SK-N-SH (cell line): ENCODE results near the gene ECE1. TPM values are rescaled to one million over a fixed set of nuclear protein-coding genes. Genes with fewer than 3 reads are reported as not detected.

Source experiments
- CTCF ChIA-PET: fragments of 300-600, 350-600 bp; formaldehyde crosslinking; extraction: SDS; loops from one replicate; lab custom pipeline; 2021; lab: Yijun Ruan, JAX
- POLR2A ChIA-PET: fragments of 350-600 bp; sonication (Branson Sonifier 250); formaldehyde crosslinking; extraction: SDS; loops from one replicate; lab custom pipeline; 2020; ENCODE audit warnings: antibody characterized with exemption, inconsistent platforms; lab: Yijun Ruan, JAX
- DNase-seq: peaks from one replicate; pipeline ENCODE4 v3.0.0; 2012
- H2AFZ ChIP-seq: fragments of 200-600 bp; sonication (generic); 2 replicates; pipeline ENCODE4 v1.8.1; 2016; ENCODE audit warnings: antibody characterized with exemption, mild to moderate bottlenecking, low read depth
- H3F3A ChIP-seq: fragments of 200-600 bp; sonication (generic); replicated peaks from 2 replicates; pipeline ENCODE3; 2016; ENCODE audit warnings: antibody characterized with exemption, mild to moderate bottlenecking; ENCODE audit not compliant: insufficient read depth
- H3K27ac ChIP-seq, 2 experiments: fragments of 200-500 bp in 1 of 2; fragments of 200-600 bp in 1 of 2; sonication (Bioruptor generic) in 1 of 2; sonication (generic), shearing (Covaris generic) in 1 of 2; 2 replicates each; pipeline versions ENCODE4 v1.5.1 to v1.6.1; 2014 to 2016; ENCODE audit warnings: low read depth in 2 of 2, inconsistent platforms in 1 of 2, low read length in 1 of 2, mild to moderate bottlenecking in 1 of 2, mixed read lengths in 1 of 2
- H3K27me3 ChIP-seq: fragments of 200-600 bp; sonication (generic), shearing (Covaris generic); 2 replicates; pipeline ENCODE4 v1.6.1; 2016; ENCODE audit warnings: mixed run types; ENCODE audit not compliant: insufficient read depth
- H3K36me3 ChIP-seq, 2 experiments: fragments of 200-500 bp in 1 of 2; fragments of 200-600 bp in 1 of 2; sonication (Bioruptor generic) in 1 of 2; sonication (generic) in 1 of 2; replicated peaks in 1 of 2; 2 replicates each; pipeline versions ENCODE3 to v1.5.1; 2014 to 2016; ENCODE audit warnings: low read length in 1 of 2, mild to moderate bottlenecking in 1 of 2; ENCODE audit not compliant: insufficient read depth in 2 of 2, control insufficient read depth in 1 of 2
- H3K4me1 ChIP-seq, 2 experiments: fragments of 200-500 bp in 1 of 2; fragments of 200-600 bp in 1 of 2; sonication (Bioruptor generic) in 1 of 2; sonication (generic), shearing (Covaris generic) in 1 of 2; 2 replicates each; pipeline versions ENCODE4 v1.5.1 to v1.6.1; 2014 to 2016; ENCODE audit warnings: low read depth in 1 of 2, low read length in 1 of 2, mixed run types in 1 of 2; ENCODE audit not compliant: insufficient read depth in 2 of 2, control insufficient read depth in 1 of 2
- H3K4me2 ChIP-seq: fragments of 200-600 bp; sonication (generic), shearing (Covaris generic); 2 replicates; pipeline ENCODE4 v1.6.1; 2017; ENCODE audit warnings: mixed run types
- H3K4me3 ChIP-seq, 2 experiments: fragments of 200-500 bp in 1 of 2; fragments of 200-600 bp in 1 of 2; sonication (Bioruptor generic) in 1 of 2; sonication (generic), shearing (Covaris generic) in 1 of 2; 2 replicates each; pipeline versions ENCODE4 v1.5.1 to v1.8.1; 2014 to 2016; ENCODE audit warnings: low read depth in 2 of 2, inconsistent platforms in 1 of 2, low read length in 1 of 2, mild to moderate bottlenecking in 1 of 2, mixed read lengths in 1 of 2, moderate library complexity in 1 of 2
- H3K79me2 ChIP-seq: fragments of 200-600 bp; sonication (generic); 2 replicates; pipeline ENCODE4 v1.8.1; 2017; ENCODE audit warnings: mild to moderate bottlenecking; ENCODE audit not compliant: insufficient read depth
- H3K9ac ChIP-seq: fragments of 200-600 bp; sonication (generic); 2 replicates; pipeline ENCODE4 v1.6.1; 2017; ENCODE audit warnings: mixed run types
- H3K9me2 ChIP-seq: fragments of 200-600 bp; sonication (generic); 2 replicates; pipeline ENCODE4 v1.6.1; 2017; ENCODE audit warnings: mixed run types
- H3K9me3 ChIP-seq: fragments of 200-600 bp; sonication (generic); 2 replicates; pipeline ENCODE4 v1.6.1; 2017; ENCODE audit warnings: mixed run types, mild to moderate bottlenecking, moderate library complexity
- H4K20me1 ChIP-seq: fragments of 200-600 bp; sonication (generic); 2 replicates; pipeline ENCODE4 v1.6.1; 2017; ENCODE audit warnings: mild to moderate bottlenecking, mixed run types; ENCODE audit not compliant: insufficient read depth
- CTCF ChIP-seq: fragments of 200-600 bp; sonication (generic); IDR thresholded peaks from 2 replicates; pipeline ENCODE4 v1.6.1; 2017; ENCODE audit warnings: antibody characterized with exemption, mild to moderate bottlenecking, moderate library complexity
- EZH2phosphoT487 ChIP-seq: fragments of 200-600 bp; sonication (generic); IDR thresholded peaks from 2 replicates; pipeline ENCODE4 v1.6.1; 2017; ENCODE audit warnings: low read depth, mixed run types, mild to moderate bottlenecking, antibody characterized with exemption, moderate library complexity, borderline replicate concordance
- FOXJ3 ChIP-seq: sonication (generic); formaldehyde crosslinking; IDR thresholded peaks from 2 replicates; pipeline ENCODE4 v1.5.1; 2020; ENCODE audit warnings: mild to moderate bottlenecking, missing genetic modification reagents
- IRF3 ChIP-seq: fragments of 150-350 bp; IDR thresholded peaks from 2 replicates; pipeline ENCODE4 v1.6.1; 2016; ENCODE audit warnings: mild to moderate bottlenecking, low read depth, low read length
- MXI1 ChIP-seq: IDR thresholded peaks from 2 replicates; pipeline ENCODE4 v1.6.1; 2012; ENCODE audit warnings: mild to moderate bottlenecking, low read depth, low read length, improper control_type of control experiment
- NRF1 ChIP-seq: IDR thresholded peaks from 2 replicates; pipeline ENCODE4 v1.6.1; 2012; ENCODE audit warnings: low read depth, mild to moderate bottlenecking, low read length
- POLR2AphosphoS5 ChIP-seq: IDR thresholded peaks from 2 replicates; pipeline ENCODE4 v1.6.1; 2012; ENCODE audit warnings: low read depth, low read length
- RCOR1 ChIP-seq: fragments of 150-350 bp; IDR thresholded peaks from 2 replicates; pipeline ENCODE4 v1.6.1; 2017; ENCODE audit warnings: antibody characterized with exemption, low read length
- RFX5 ChIP-seq: IDR thresholded peaks from 2 replicates; pipeline ENCODE4 v1.6.1; 2012; ENCODE audit warnings: mild to moderate bottlenecking, improper control_type of control experiment, low read length
- SIN3A ChIP-seq: IDR thresholded peaks from 2 replicates; pipeline ENCODE4 v1.6.1; 2012; ENCODE audit warnings: low read depth, mild to moderate bottlenecking, low read length, moderate library complexity, borderline replicate concordance
- SMC3 ChIP-seq: IDR thresholded peaks from 2 replicates; pipeline ENCODE4 v1.6.1; 2012; ENCODE audit warnings: low read depth, low read length, improper control_type of control experiment
- TCF12 ChIP-seq: IDR thresholded peaks from 2 replicates; pipeline ENCODE4 v1.4.0; 2012
- USF1 ChIP-seq: IDR thresholded peaks from 2 replicates; pipeline ENCODE4 v1.4.0; 2012; ENCODE audit warnings: low read depth, borderline replicate concordance
- YY1 ChIP-seq: IDR thresholded peaks from 2 replicates; pipeline ENCODE4 v1.4.0; 2012; ENCODE audit warnings: low read depth, mild to moderate bottlenecking
- WGBS: methylation state at CpG from one replicate; pipeline ENCODE4 v1.1.6; 2017; ENCODE audit warnings: low lambda C conversion rate; 5-methylcytosine and 5-hydroxymethylcytosine counted together
- polyA plus RNA-seq, 3 experiments: library from polyadenylated mRNA; depleted of rRNA; stranded (reverse); fragments of >200 nt; gene quantifications; 2 replicates each; pipeline ENCODE4 v1.2.3, GENCODE V29; 2012
- TF ChIP-seq, protein P1 (sequence below): IDR thresholded peaks from 2 replicates; pipeline ENCODE4 v1.4.0; 2012; ENCODE audit warnings: low read depth
- TF ChIP-seq, protein P2 (sequence below): IDR thresholded peaks from 2 replicates; pipeline ENCODE4; 2012

Gene ECE1
- polyA plus RNA-seq, 1 of the 3 experiments (the other 2 are of a cell fraction): 96.6 TPM

- 100% methylated on average over 3 of the region's 3 CpGs for WGBS
- ChIA-PET CTCF (interaction anchor here (0.8 to 5.0 kb wide), 5 partner anchors 9 to 76 kb away, joined by 3 to 20 read pairs (median 6); no protein-coding TSS in a partner anchor), POLR2A (no interaction called here)
- no peak for DNase-seq
- H4K20me1 ChIP-seq: no peaks in the 10 kb centered on the region
- H3K9ac ChIP-seq: no peak overlapping the region
- TF ChIP-seq TCF12: no peak
- no peak for TF ChIP-seq USF1
- TF ChIP-seq, protein P1, sequence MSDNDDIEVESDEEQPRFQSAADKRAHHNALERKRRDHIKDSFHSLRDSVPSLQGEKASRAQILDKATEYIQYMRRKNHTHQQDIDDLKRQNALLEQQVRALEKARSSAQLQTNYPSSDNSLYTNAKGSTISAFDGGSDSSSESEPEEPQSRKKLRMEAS: no peak
- TF ChIP-seq EZH2phosphoT487: no peak
- no peak for TF ChIP-seq CTCF
- TF ChIP-seq, protein P2, sequence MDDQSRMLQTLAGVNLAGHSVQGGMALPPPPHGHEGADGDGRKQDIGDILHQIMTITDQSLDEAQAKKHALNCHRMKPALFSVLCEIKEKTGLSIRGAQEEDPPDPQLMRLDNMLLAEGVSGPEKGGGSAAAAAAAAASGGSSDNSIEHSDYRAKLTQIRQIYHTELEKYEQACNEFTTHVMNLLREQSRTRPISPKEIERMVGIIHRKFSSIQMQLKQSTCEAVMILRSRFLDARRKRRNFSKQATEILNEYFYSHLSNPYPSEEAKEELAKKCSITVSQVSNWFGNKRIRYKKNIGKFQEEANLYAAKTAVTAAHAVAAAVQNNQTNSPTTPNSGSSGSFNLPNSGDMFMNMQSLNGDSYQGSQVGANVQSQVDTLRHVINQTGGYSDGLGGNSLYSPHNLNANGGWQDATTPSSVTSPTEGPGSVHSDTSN: no peak
- no peak for TF ChIP-seq POLR2AphosphoS5
- TF ChIP-seq RFX5: no peak
- no peak for TF ChIP-seq FOXJ3 (CRISPR knock-in tag)
- H3K9me3 ChIP-seq: no peaks in the 10 kb centered on the region
- peaks cover 12% of the 10 kb centered on the region for H3K79me2 ChIP-seq
- no peaks in the 10 kb centered on the region for H3K36me3 ChIP-seq
- H3F3A ChIP-seq: peaks cover 11% of the 10 kb centered on the region
- H3K27ac ChIP-seq: no peak overlapping the region
- no peaks in the 10 kb centered on the region for H3K9me2 ChIP-seq
- H3K27me3 ChIP-seq: no peaks in the 10 kb centered on the region
- no peak overlapping the region for H3K4me3 ChIP-seq
- H3K4me1 ChIP-seq: peaks cover 4 to 55% of the 10 kb centered on the region in 2 experiments; a peak in 2 of 4 replicates
- H3K4me2 ChIP-seq: no peak overlapping the region
- H2AFZ ChIP-seq: no peak overlapping the region
These were observed 2.3 kb upstream of the ECE1 start for GRCh38 chr1:21292503-21292983.

- Histone ChIP-seq H3K79me2 (peaks cover 12% of the 10 kb centered on the region), H4K20me1 (no peaks in the 10 kb centered on the region), H3K4me1 (peaks cover 4 to 55% of the 10 kb centered on the region in 2 experiments; a peak in 2 of 4 replicates), H3K27me3 (no peaks in the 10 kb centered on the region), H3K4me2 (no peak overlapping the region), H3K9me2 (no peaks in the 10 kb centered on the region), H3K27ac (no peak overlapping the region), H3K9ac (no peak overlapping the region), H2AFZ (no peak overlapping the region), H3K9me3 (no peaks in the 10 kb centered on the region), H3K4me3 (no peak overlapping the region), H3F3A (peaks cover 12% of the 10 kb centered on the region), H3K36me3 (no peaks in the 10 kb centered on the region)
- DNase-seq: no peak
- ChIA-PET POLR2A (no interaction called here), CTCF (interaction anchor here (0.6 to 5.0 kb wide), 8 partner anchors 7 to 844 kb away, joined by 3 to 20 read pairs (median 5); no protein-coding TSS in a partner anchor)
- 97% methylated on average over 7 of the region's 7 CpGs for WGBS
- TF ChIP-seq IRF3: no peak
- no peak for TF ChIP-seq YY1
- TF ChIP-seq SIN3A: no peak
- no peak for TF ChIP-seq MXI1
- no peak for TF ChIP-seq NRF1
- TF ChIP-seq RCOR1: no peak
- no peak for TF ChIP-seq SMC3
These were observed 1.7 kb upstream of the ECE1 start for GRCh38 chr1:21291964-21292363.
